ENCODE results near the gene TAX1BP1. TPM values are rescaled to one million over a fixed set of nuclear protein-coding genes. Genes with fewer than 3 reads are reported as not detected.

The TAX1BP1 gene
- total and polyA plus RNA-seq, 4 donors: 35.7 to 57.1 (median 52.9) TPM

- Histone ChIP-seq H3K27ac (ENCODE audit: low read depth in 1 of 2, low read length in 2 of 2) (no peak overlapping the region), H3K27me3 (ENCODE audit: control insufficient read depth in 4 of 4, insufficient read depth in 4 of 4, low read length in 3 of 4) (no peaks in the 10 kb centered on the region), H3K9ac (ENCODE audit: low read depth in 1 of 2, low read length in 2 of 2) (no peak overlapping the region), H3K4me1 (ENCODE audit: control insufficient read depth in 4 of 4, insufficient read depth in 4 of 4, low read length in 3 of 4) (no peaks in the 10 kb centered on the region), H3K9me3 (ENCODE audit: control insufficient read depth in 4 of 4, low read length in 3 of 4) (no peaks in the 10 kb centered on the region), H3K36me3 (ENCODE audit: control insufficient read depth in 4 of 4, insufficient read depth in 3 of 4, low read depth in 1 of 4, low read length in 3 of 4) (peaks cover 0 to 2% (median 1%) of the 10 kb centered on the region in 4 donors), H3K4me3 (ENCODE audit: low read depth in 1 of 3, low read length in 3 of 3) (no peak overlapping the region)
- no peak for TF ChIP-seq ATF3 (IDR thresholded peaks at IDR 0.05)
- no peak for TF ChIP-seq FOXA1 (IDR thresholded peaks at IDR 0.05)
- no peak for TF ChIP-seq EGR1 (IDR thresholded peaks at IDR 0.05; ENCODE audit: low read depth in 2 of 2)
- no peak for TF ChIP-seq MAX (IDR thresholded peaks at IDR 0.05)
- TF ChIP-seq FOXA2 (IDR thresholded peaks at IDR 0.05): no peak
- no peak for TF ChIP-seq ZBTB33 (IDR thresholded peaks at IDR 0.05)
- TF ChIP-seq JUND (IDR thresholded peaks at IDR 0.05): no peak
- no peak for TF ChIP-seq RAD21 (IDR thresholded peaks at IDR 0.05)
- TF ChIP-seq REST (IDR thresholded peaks at IDR 0.05): no peak
- no peak for TF ChIP-seq TAF1 (conservative IDR thresholded peaks at IDR 0.05)
- no peak for TF ChIP-seq HNF4A (conservative IDR thresholded peaks at IDR 0.05)
- TF ChIP-seq YY1 (IDR thresholded peaks at IDR 0.05): no peak
- no peak for TF ChIP-seq SP1 (IDR thresholded peaks at IDR 0.05)
- no peak for TF ChIP-seq NR2F2 (IDR thresholded peaks at IDR 0.05)
- no peak for TF ChIP-seq GABPA (IDR thresholded peaks at IDR 0.05 in 1 of 2, conservative IDR thresholded peaks at IDR 0.05 in 1 of 2)
- no peak for TF ChIP-seq HNF4G (IDR thresholded peaks at IDR 0.05)
- no peak for TF ChIP-seq CTCF (IDR thresholded peaks at IDR 0.05; ENCODE audit: low read depth, low read length, missing input control)
- no peak for TF ChIP-seq RXRA (IDR thresholded peaks at IDR 0.05)
- DNase-seq (ENCODE audit: low spot score): no peak
- 98% methylated on average over 4 of the region's 4 CpGs for WGBS
These were observed 70.2 kb downstream of the TAX1BP1 start for GRCh38 chr7:27810186-27810585.

Measured in liver (tissue), 9 donors.